GM21619 (cell line): ENCODE data around the gene KRT8.

ENCODE experiments used
- ATAC-seq: cut with Tn5 transposase; IDR thresholded peaks from one replicate; pipeline ENCODE4 v1.9.1; 2021; ENCODE audit not compliant: unreplicated experiment

KRT8 gene

DNA sequence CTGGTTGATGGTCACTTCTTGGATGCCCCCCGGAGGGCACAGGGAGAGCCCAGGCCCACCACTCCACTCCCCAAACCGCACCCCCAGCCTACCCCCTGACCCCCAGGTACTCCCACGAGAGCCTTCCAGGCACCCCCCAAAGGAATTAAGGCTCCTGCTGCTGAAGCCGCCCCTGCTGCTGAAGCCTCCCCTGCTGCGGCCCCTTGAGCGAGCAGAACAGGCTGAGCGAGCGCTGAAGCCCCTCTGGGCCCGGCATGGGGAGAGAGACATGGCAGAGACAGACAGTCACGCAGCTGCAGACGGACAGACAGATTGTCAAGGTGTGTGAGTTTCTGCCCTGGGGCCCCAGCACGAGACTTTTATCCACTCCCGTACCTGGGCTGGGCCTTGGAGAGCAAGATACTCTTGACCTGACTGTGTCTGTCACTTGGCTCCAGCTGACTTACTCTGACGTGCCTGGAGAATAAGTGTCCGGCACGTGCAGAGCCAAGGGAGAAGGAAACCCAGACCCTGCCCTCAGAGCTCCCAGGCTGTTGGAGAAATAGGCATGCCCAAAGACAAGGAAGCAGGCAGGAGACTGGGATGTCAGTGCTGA lies 56.1 kb downstream of the KRT8 start, which contains the start of gene KRT78:
TSS of gene KRT78 (minus strand) at position 334 of the 595 bp plus-strand sequence. CDS start at position 270, 64 bp downstream.
- ATAC-seq, result no peak

DNA sequence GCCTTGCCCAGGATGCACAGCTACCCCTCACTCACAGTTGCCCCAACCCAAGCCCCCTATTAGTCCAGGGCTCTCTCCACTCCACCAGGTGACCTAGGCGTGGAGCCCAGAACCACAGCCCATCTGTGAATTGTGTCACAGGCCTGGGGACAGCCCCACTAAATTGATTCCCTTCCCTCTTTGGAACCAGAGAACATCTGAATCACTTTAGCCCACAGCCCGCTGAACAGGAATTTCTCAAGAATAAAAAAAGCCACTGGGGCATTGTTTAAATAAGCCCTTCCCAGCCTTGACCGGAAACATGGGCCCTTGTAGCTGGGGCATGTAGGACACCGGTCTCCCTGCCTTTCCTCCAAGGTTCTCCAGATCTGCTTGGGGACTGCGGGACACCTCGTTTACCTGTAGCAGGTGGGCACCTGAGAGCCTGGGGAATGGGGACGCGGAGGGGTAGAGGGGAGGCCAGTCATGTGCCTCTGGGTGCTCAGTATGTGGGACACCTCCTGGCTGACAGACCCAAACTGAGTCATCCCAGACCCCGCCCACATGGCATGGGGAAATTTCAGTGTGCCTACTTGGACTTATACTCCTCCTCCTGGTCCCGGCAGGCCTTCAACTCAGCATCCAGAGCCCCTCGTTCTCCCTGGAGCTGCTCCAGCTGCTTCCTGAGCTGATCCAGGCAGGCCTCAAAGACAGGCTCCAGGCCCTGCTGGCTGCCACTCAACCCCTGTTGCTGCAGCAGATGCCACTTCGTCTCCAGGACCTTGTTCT lies 57.4 kb downstream of the KRT8 start:
- ATAC-seq, result no peak
